Measurements from ENCODE around the gene RHD. TPM values are rescaled to one million over a fixed set of nuclear protein-coding genes. Genes with fewer than 3 reads are reported as not detected.
"Not testable (repeated sequence)": the region's sequence is repeated elsewhere in the genome, so short reads cannot be mapped to it uniquely, and the experiment has no call there.

Gene RHD
- total RNA-seq, 4 donors from 2014 or later = not detected

- Histone ChIP-seq H3K27ac (no peak overlapping the region), H3K36me3 (peaks cover 46% of the 10 kb centered on the region), H3K4me1 (peaks cover 14% of the 10 kb centered on the region), H3K27me3 (no peaks in the 10 kb centered on the region), H3K4me3 (no peak overlapping the region), H3K9me3 (no peaks in the 10 kb centered on the region)
- WGBS = 82% methylated on average over 6 of the region's 7 CpGs
- no peak for DNase-seq (ENCODE audit: low spot score in 2 of 2)
- TF ChIP-seq POLR2AphosphoS5 (IDR thresholded peaks at IDR 0.05) = no peak
- no peak for TF ChIP-seq POLR2A (IDR thresholded peaks at IDR 0.05)
- no peak for TF ChIP-seq CTCF (IDR thresholded peaks at IDR 0.05)
- TF ChIP-seq EP300 (IDR thresholded peaks at IDR 0.05) = no peak
Observed at GRCh38 chr1:25360596-25361581, 88.6 kb downstream of the RHD start.

DNA sequence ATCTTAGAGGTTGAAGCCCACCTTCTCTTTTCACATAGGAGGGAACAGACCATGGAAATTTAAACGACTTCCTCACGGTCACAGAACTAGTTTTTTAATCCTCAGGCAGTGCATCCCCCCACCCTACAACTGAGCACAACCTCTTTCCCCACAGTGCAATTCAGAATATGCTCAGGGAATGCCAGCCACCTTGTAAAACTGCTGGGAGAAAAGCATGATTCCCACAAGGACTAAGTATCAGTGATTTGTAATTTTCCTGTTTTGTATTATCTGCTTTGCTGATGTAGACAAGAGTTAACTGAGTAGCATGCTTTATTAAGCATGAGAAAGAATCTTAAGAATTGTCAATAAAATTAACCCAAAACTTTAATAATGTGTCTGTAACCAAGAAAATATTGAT is 89.6 kb downstream of the RHD start:
- H3K9me3 ChIP-seq = no peaks in the 10 kb centered on the region
- no peak for DNase-seq (ENCODE audit: low spot score in 2 of 2)
- H3K4me3 ChIP-seq = no peak overlapping the region
- TF ChIP-seq POLR2A (IDR thresholded peaks at IDR 0.05) (no peak), EP300 (IDR thresholded peaks at IDR 0.05) (no peak), CTCF (IDR thresholded peaks at IDR 0.05) (no peak), POLR2AphosphoS5 (IDR thresholded peaks at IDR 0.05) (no peak)
- H3K27me3 ChIP-seq = no peaks in the 10 kb centered on the region
- 53% methylated on average over 2 of the region's 2 CpGs for WGBS
- H3K27ac ChIP-seq = no peak overlapping the region
- H3K36me3 ChIP-seq = peaks cover 41% of the 10 kb centered on the region
- peaks cover 4% of the 10 kb centered on the region for H3K4me1 ChIP-seq

DNA sequence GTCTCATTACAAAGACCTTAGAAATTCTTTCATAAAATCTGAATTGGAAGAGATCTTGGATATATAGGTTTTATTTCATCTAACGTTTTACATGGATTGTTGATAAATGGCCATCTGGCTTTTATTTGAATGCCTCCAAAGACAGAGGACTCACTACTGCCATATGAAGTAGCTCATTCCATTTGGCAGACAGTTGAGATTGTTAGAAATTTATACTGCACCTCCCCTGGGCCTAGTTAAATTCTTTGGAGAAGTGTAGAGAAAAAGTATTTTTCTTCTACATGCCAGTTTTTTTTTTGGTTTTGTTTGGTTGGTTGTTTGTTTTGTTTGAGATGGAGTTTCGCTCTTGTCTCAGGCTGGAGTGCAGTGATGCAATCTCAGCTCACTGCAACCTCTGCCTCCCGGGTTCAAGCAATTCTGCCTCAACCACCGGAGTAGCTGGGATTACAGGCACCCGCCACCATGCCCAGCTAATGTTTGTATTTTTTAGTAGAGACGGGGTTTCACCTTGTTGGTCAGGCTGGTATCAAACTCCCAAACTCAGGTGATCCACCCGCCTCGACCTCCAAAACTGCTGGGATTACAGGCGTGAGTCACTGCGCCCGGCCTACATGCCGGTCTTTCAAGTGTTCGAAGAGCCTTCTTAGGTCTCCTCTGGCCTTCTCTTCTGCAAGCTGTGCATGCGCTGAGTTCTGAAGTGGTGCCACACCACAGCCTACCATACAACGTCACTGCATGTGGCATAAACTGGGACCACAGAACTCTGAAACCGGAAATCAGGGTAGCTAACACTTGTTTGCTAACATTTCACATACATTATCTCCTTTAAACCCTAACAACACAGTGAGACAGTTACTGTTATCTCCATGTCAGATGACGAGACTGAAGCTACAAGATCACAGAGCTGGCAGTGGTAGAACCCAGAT is 90.6 kb downstream of the RHD start:
- H3K9me3 ChIP-seq; DNase-seq (ENCODE audit: low spot score in 2 of 2); H3K27me3 ChIP-seq; H3K4me1 ChIP-seq; H3K27ac ChIP-seq; H3K4me3 ChIP-seq: not testable (repeated sequence)
- no CpG with 5 or more reads among the region's 17 CpGs for WGBS
- peaks cover 35% of the 10 kb centered on the region for H3K36me3 ChIP-seq

DNA sequence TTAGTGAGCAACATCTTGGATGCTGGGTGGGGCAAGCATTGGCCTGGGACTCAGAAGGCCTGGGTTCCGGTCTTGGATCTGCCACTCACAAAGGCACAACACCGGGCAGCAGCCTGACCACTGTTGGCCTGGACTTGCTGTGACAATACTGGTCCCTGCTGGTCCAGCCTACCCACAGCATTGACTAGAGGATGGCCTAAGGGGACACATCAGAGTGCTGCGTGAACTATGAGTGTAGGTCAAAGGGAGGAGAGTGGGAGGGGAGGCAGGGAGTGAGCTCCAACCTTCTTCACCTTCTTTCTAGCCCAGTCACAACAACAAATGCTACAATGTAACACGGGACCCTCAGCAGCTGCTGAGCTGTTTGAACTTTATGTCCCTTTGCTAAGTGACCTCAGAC is 96.9 kb downstream of the RHD start:
- WGBS = 98% methylated on average over 4 of the region's 4 CpGs

GRCh38 chr1:25369691-25370271 is 97.5 kb downstream of the RHD start:
- not testable (repeated sequence) for H3K9me3 ChIP-seq; H3K36me3 ChIP-seq; H3K27ac ChIP-seq; H3K27me3 ChIP-seq; DNase-seq (ENCODE audit: low spot score in 2 of 2); H3K4me3 ChIP-seq; H3K4me1 ChIP-seq
- WGBS = 85% methylated on average over 12 of the region's 12 CpGs

More for the DNA sequence above, 96.9 kb downstream of the RHD start:
- DNase-seq (ENCODE audit: low spot score in 2 of 2) = no peak
- no peak overlapping the region for H3K27ac ChIP-seq
- TF ChIP-seq CTCF (IDR thresholded peaks at IDR 0.05) = no peak
- no peak for TF ChIP-seq EP300 (IDR thresholded peaks at IDR 0.05)
- no peak for TF ChIP-seq POLR2A (IDR thresholded peaks at IDR 0.05)
- TF ChIP-seq POLR2AphosphoS5 (IDR thresholded peaks at IDR 0.05) = no peak
- H3K9me3 ChIP-seq = no peaks in the 10 kb centered on the region
- no peaks in the 10 kb centered on the region for H3K4me1 ChIP-seq
- no peaks in the 10 kb centered on the region for H3K27me3 ChIP-seq
- H3K4me3 ChIP-seq = no peak overlapping the region
- no peaks in the 10 kb centered on the region for H3K36me3 ChIP-seq

DNA sequence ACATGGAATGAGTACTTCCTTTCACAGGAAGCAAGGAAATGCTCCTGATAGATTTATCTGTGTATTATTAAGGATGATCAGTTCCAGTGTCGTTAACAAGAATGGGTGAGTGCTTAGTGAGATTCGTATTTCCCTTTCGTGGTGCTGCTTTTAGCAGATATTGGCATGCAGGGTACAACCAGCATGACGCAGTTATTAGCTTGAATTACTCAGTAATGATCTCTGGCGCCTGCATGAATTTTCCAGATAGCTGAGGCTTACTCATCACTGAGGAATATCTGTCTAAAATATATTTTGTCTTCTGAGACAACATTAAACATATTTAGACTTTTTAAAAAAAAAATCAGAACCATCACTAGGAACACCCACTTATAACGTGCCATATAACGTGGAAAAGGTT is 99.4 kb downstream of the RHD start:
- not testable (repeated sequence) for H3K27ac ChIP-seq; H3K36me3 ChIP-seq; DNase-seq (ENCODE audit: low spot score in 2 of 2); H3K9me3 ChIP-seq; H3K27me3 ChIP-seq; H3K4me3 ChIP-seq; H3K4me1 ChIP-seq
- WGBS = 36% methylated on average over 7 of the region's 7 CpGs

DNA sequence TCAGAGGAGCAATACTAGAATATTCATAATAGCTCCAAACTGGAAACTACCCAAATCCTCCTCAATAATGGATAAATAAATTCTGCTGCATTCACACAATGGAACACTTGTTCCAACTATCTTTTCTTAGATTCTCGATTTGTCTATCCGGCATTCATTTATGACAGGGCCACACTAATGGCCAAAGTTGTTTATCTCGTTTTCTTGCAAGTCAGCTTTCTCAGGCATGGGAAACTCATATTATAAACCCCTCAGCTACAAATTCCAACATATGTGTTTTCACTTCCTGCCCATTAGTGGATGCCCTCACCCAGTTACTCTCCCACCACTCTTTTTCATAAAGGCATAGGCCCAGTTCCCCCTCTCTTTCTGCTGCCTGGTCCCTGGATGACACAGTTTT is 106.1 kb downstream of the RHD start:
- not testable (repeated sequence) for H3K27ac ChIP-seq; H3K36me3 ChIP-seq; H3K9me3 ChIP-seq; H3K4me3 ChIP-seq; DNase-seq (ENCODE audit: low spot score in 2 of 2); H3K4me1 ChIP-seq; H3K27me3 ChIP-seq
- 86% methylated on average over 3 of the region's 3 CpGs for WGBS
